ENCODE measurements around the gene IPO8.

- TF ChIP-seq POLR2AphosphoS5 (IDR thresholded peaks at IDR 0.05; ENCODE audit: low read depth, low read length) (no peak), POU2F2 (IDR thresholded peaks at IDR 0.05; ENCODE audit: low read depth, low read length) (no peak), POLR2A (IDR thresholded peaks at IDR 0.05; ENCODE audit: low read depth, low read length) (no peak), TAF1 (IDR thresholded peaks at IDR 0.05; ENCODE audit: low read depth, low read length) (no peak), SPI1 (IDR thresholded peaks at IDR 0.05; ENCODE audit: low read depth, low read length) (no peak), PAX5 (IDR thresholded peaks at IDR 0.05; ENCODE audit: insufficient read depth, low read length, severe bottlenecking) (no peak)
Observed at GRCh38 chr12:30719060-30719459, 23.4 kb upstream of the IPO8 start.

All from GM12891 (cell line).